Ectodermal cell (in vitro differentiated cells): ENCODE data around the gene GDPD3.
A peak's percentile ranks its signal among the peaks of the same experiment; 100 is the strongest.

ENCODE experiments used
- H3K27ac ChIP-seq: 2 replicates; pipeline ENCODE4 v1.7.0; 2013; ENCODE audit warnings: mild to moderate bottlenecking, low read depth, low read length; ENCODE audit not compliant: insufficient read depth, poor library complexity, severe bottlenecking
- H3K27me3 ChIP-seq: 2 replicates; pipeline ENCODE4 v1.7.0; 2013; ENCODE audit warnings: mild to moderate bottlenecking, low read length; ENCODE audit not compliant: insufficient read depth, control insufficient read depth, poor library complexity, severe bottlenecking
- H3K36me3 ChIP-seq: one replicate; pipeline ENCODE4 v1.7.0; 2013; ENCODE audit warnings: low read length; ENCODE audit not compliant: control insufficient read depth, insufficient read depth
- H3K4me1 ChIP-seq: one replicate; pipeline ENCODE4 v1.7.0; 2013; ENCODE audit warnings: low read length; ENCODE audit not compliant: control insufficient read depth, insufficient read depth
- H3K4me3 ChIP-seq: 2 replicates; pipeline ENCODE4 v1.7.0; 2013; ENCODE audit warnings: low read depth, low read length, control low read depth; ENCODE audit not compliant: insufficient read depth
- H3K9me3 ChIP-seq: 2 replicates; pipeline ENCODE4 v1.7.0; 2013; ENCODE audit warnings: mild to moderate bottlenecking, low read length, moderate library complexity; ENCODE audit not compliant: control insufficient read depth
- WGBS, 2 experiments: methylation state at CpG; one replicate each; pipeline ENCODE4 v1.1.7; 2013; ENCODE audit warnings: missing lambda C conversion rate in 2 of 2; 5-methylcytosine and 5-hydroxymethylcytosine counted together

GDPD3 gene

DNA sequence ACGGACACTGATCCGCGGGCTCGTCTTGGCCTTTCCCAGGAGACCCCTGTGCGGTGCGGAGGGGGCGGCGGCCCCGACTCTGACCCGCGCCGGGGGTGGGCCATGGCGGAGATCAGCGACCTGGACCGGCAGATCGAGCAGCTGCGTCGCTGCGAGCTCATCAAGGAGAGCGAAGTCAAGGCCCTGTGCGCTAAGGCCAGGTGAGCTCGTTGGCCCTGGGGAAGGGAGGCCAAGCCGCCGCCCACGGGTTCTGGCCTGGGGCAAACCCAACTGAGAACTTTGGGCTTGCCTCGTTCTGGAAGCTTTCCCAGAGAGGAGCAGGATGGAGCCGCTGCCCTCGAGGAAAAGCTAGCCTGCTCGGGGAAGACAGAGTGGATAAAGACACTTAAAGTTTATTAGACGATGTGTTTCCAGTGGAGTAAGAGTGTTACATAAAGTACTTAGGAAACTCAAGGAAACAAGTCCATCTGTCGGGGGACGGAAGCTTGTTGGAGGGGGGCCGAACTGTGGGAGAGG is 37.0 kb downstream of the GDPD3 start:
- H3K36me3 ChIP-seq, result peaks cover 25% of the 10 kb centered on the region
- no peaks in the 10 kb centered on the region for H3K27me3 ChIP-seq
- H3K4me3 ChIP-seq, result peak overlapping the region; percentile 89
- WGBS, 2 experiments, result 7% methylated on average over 33 of the region's 33 CpGs
- H3K9me3 ChIP-seq, result no peaks in the 10 kb centered on the region
- H3K27ac ChIP-seq, result peak overlapping the region; percentile 69
- H3K4me1 ChIP-seq, result no peaks in the 10 kb centered on the region

DNA sequence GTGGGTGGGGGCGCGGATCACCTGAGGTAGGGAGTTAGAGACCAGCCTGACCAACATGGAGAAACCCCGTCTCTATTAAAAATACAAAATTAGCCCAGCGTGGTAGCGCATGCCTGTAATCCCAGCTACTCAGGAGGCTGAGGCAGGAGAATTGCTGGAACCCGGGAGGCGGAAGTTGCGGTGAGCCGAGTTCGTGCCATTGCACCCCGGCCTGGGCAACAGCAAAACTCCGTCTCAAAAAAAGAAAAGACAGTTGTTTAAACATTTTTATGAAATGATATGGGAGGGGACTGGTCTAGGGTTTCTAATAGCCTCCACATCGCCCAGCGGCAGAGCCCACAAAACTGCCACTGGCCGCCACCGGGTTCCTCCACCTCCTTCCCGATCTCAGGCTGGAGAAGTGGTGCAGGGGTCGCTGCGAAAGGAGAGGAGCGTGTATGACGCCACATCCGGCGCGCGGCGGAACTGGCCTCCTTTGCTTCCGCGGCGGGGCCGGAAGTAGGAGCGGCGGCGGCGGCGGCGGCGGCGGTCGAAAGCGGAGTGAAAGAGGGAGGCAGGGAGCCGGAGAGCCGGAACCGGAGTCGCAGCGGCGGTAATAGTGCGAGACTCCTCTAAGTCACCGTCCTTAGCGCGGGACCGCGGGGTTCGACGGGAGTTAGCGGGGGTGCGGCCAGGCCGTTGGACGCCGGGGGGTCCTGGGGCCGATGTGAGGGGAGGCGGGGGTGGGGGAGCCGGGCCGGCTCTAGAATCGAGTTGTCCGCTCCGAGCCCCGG is 37.6 kb downstream of the GDPD3 start, which contains the start of gene PPP4C:
Gene PPP4C (plus strand): TSS at position 492 of the 773 bp plus-strand sequence. CDS start 384 bp downstream, outside the sequence.
- Histone ChIP-seq H3K27me3 (no peaks in the 10 kb centered on the region), H3K4me1 (no peaks in the 10 kb centered on the region), H3K9me3 (no peaks in the 10 kb centered on the region), H3K4me3 (peak within 1 kb of the TSS; percentile 89), H3K27ac (peak within 1 kb of the TSS; percentile 69), H3K36me3 (peaks cover 19% of the 10 kb centered on the region)
- whole genome bisulfite sequencing, 2 experiments, result 7 to 8% methylated on average over 67 of the region's 67 CpGs

DNA sequence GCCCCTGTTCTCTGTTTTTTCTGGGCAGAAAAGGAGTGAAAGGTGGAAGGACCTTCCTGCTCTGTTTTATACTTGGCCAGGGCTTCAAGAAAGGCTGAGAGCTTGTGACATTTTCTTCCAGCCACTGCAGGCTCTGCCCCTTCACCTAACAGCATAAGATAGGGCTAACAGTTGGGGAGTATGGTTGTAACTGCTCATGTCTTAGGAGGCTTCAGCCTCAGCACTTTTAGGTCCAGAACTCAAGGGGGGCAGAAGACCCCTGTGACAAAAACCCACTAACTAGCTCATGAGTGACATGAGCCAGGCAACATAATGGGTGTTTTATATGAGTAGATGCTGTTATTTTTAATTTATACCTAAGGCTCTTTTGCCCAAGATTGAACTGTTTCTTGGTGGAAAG is 42.8 kb downstream of the GDPD3 start:
- Histone ChIP-seq H3K4me1 (peaks cover 14% of the 10 kb centered on the region), H3K36me3 (peaks cover 38% of the 10 kb centered on the region), H3K4me3 (no peak overlapping the region), H3K27me3 (no peaks in the 10 kb centered on the region), H3K9me3 (no peaks in the 10 kb centered on the region), H3K27ac (no peak overlapping the region)

- peaks cover 38% of the 10 kb centered on the region for H3K36me3 ChIP-seq
- no peaks in the 10 kb centered on the region for H3K9me3 ChIP-seq
- no peak overlapping the region for H3K4me3 ChIP-seq
- no peaks in the 10 kb centered on the region for H3K27me3 ChIP-seq
- WGBS, 2 experiments, result 95% methylated on average over 31 of the region's 31 CpGs
- H3K27ac ChIP-seq, result no peak overlapping the region
- H3K4me1 ChIP-seq, result peaks cover 14% of the 10 kb centered on the region
These were observed 43.5 kb downstream of the GDPD3 start for GRCh38 chr16:30069611-30070462.

- Histone ChIP-seq H3K27me3 (no peaks in the 10 kb centered on the region), H3K9me3 (no peaks in the 10 kb centered on the region), H3K36me3 (peaks cover 38% of the 10 kb centered on the region), H3K4me1 (peaks cover 16% of the 10 kb centered on the region), H3K4me3 (no peak overlapping the region), H3K27ac (no peak overlapping the region)
- 95 to 96% methylated on average over 17 of the region's 17 CpGs for WGBS, 2 experiments
These were observed 44.4 kb downstream of the GDPD3 start for GRCh38 chr16:30068750-30069610.

- Histone ChIP-seq H3K27me3 (no peaks in the 10 kb centered on the region), H3K27ac (no peak overlapping the region), H3K4me3 (no peak overlapping the region), H3K36me3 (peaks cover 38% of the 10 kb centered on the region), H3K4me1 (peaks cover 22% of the 10 kb centered on the region), H3K9me3 (no peaks in the 10 kb centered on the region)
- 95 to 98% methylated on average over 9 of the region's 9 CpGs for WGBS, 2 experiments
These were observed 45.0 kb downstream of the GDPD3 start for GRCh38 chr16:30068333-30068732.

- H3K9me3 ChIP-seq, result no peaks in the 10 kb centered on the region
- peaks cover 25% of the 10 kb centered on the region for H3K4me1 ChIP-seq
- H3K27ac ChIP-seq, result no peak overlapping the region
- 88 to 96% methylated on average over 6 of the region's 6 CpGs for WGBS, 2 experiments
- no peaks in the 10 kb centered on the region for H3K27me3 ChIP-seq
- H3K4me3 ChIP-seq, result peak overlapping the region; percentile 98
- H3K36me3 ChIP-seq, result peaks cover 38% of the 10 kb centered on the region
These were observed 45.8 kb downstream of the GDPD3 start for GRCh38 chr16:30067584-30067916.

DNA sequence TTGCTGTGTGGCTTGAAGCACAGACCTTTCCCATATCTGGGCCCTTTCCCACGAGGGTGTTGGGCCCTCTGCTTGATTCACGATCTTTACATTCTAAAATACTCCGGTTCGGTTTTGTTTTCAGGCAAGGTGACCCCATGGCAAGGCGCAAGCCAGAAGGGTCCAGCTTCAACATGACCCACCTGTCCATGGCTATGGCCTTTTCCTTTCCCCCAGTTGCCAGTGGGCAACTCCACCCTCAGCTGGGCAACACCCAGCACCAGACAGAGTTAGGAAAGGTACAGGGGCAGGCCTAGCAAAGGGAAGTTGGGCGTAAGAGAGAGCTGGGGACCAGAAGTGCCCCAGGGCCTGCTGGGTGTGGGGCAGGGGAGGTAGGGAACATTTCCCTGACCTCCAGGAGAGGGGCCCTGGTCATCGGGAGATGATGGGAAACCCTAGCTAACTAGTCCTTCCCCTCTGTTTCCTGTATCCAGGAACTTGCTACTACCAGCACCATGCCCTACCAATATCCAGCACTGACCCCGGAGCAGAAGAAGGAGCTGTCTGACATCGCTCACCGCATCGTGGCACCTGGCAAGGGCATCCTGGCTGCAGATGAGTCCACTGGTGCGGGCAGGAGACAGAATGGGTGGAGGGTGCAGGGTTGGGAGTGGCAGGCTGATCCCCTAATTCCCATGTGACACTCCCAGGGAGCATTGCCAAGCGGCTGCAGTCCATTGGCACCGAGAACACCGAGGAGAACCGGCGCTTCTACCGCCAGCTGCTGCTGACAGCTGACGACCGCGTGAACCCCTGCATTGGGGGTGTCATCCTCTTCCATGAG is 46.4 kb downstream of the GDPD3 start:
- Histone ChIP-seq H3K27ac (no peak overlapping the region), H3K36me3 (peaks cover 38% of the 10 kb centered on the region), H3K4me1 (peaks cover 25% of the 10 kb centered on the region), H3K9me3 (no peaks in the 10 kb centered on the region), H3K4me3 (peak overlapping the region; percentile 98), H3K27me3 (no peaks in the 10 kb centered on the region)
- 85% methylated on average over 21 of the region's 21 CpGs for WGBS, 2 experiments
